Neuronal stem cell (in vitro differentiated cells): ENCODE measurements around the gene REXO5.

ENCODE experiments used
- DNase-seq: peaks from one replicate; pipeline ENCODE4 v3.0.0-alpha.2; 2013; ENCODE audit warnings: low spot score
- H2AFZ ChIP-seq: one replicate; pipeline ENCODE4 v1.6.1; 2013; ENCODE audit warnings: mild to moderate bottlenecking, low read length, inconsistent platforms
- H2AK5ac ChIP-seq: 2 replicates; pipeline ENCODE4 v1.6.1; 2013; ENCODE audit warnings: low read depth, mild to moderate bottlenecking, inconsistent platforms, low read length, moderate library complexity, mixed read lengths
- H2BK120ac ChIP-seq: 2 replicates; pipeline ENCODE4 v1.6.1; 2013; ENCODE audit warnings: low read depth, mild to moderate bottlenecking, inconsistent platforms, low read length, moderate library complexity, mixed read lengths
- H2BK12ac ChIP-seq: one replicate; pipeline ENCODE4 v1.6.1; 2013; ENCODE audit warnings: low read length, inconsistent platforms
- H2BK15ac ChIP-seq: 2 replicates; pipeline ENCODE4 v1.6.1; 2013; ENCODE audit warnings: mild to moderate bottlenecking, low read length, inconsistent platforms, mixed read lengths
- H2BK5ac ChIP-seq: one replicate; pipeline ENCODE4 v1.6.1; 2013; ENCODE audit warnings: inconsistent platforms, mild to moderate bottlenecking, low read length, moderate library complexity
- H3K14ac ChIP-seq: one replicate; pipeline ENCODE4 v1.6.1; 2013; ENCODE audit warnings: low read length, inconsistent platforms
- H3K18ac ChIP-seq: 2 replicates; pipeline ENCODE4 v1.6.1; 2013; ENCODE audit warnings: low read length, inconsistent platforms
- H3K23ac ChIP-seq: 2 replicates; pipeline ENCODE4 v1.6.1; 2013; ENCODE audit warnings: low read depth, mild to moderate bottlenecking, mixed read lengths, low read length, inconsistent platforms; ENCODE audit not compliant: poor library complexity
- H3K27ac ChIP-seq: replicated peaks from 3 replicates; pipeline ENCODE4 v1.5.1; 2013; ENCODE audit warnings: low read length, inconsistent platforms
- H3K27me3 ChIP-seq, 3 experiments: 2 replicates each; pipeline ENCODE4 v1.6.1; 2013; ENCODE audit warnings: low read length in 3 of 3, mild to moderate bottlenecking in 2 of 3, inconsistent platforms in 1 of 3, low read depth in 1 of 3, mixed read lengths in 1 of 3, moderate library complexity in 1 of 3; ENCODE audit not compliant: control insufficient read depth in 3 of 3, insufficient read depth in 3 of 3
- H3K36me3 ChIP-seq, 2 donors: replicated peaks in 1 of 2; 2 replicates each; pipeline ENCODE4 v1.6.1; 2013; ENCODE audit warnings: low read length in 2 of 2; ENCODE audit not compliant: control insufficient read depth in 2 of 2, insufficient read depth in 2 of 2
- H3K4ac ChIP-seq: 2 replicates; pipeline ENCODE4 v1.6.1; 2013; ENCODE audit warnings: inconsistent platforms, mild to moderate bottlenecking, low read length, moderate library complexity
- H3K4me1 ChIP-seq, 2 donors: 1 replicate in 1 of 2; 2 replicates in 1 of 2; pipeline ENCODE4 v1.6.1; 2013; ENCODE audit warnings: low read length in 2 of 2, low read depth in 1 of 2; ENCODE audit not compliant: control insufficient read depth in 2 of 2, insufficient read depth in 1 of 2
- H3K4me2 ChIP-seq: one replicate; pipeline ENCODE4 v1.6.1; 2013; ENCODE audit warnings: mild to moderate bottlenecking, low read length, inconsistent platforms; ENCODE audit not compliant: insufficient read depth, poor library complexity, severe bottlenecking
- H3K4me3 ChIP-seq, 2 donors: 2 replicates each; pipeline ENCODE4 v1.5.1; 2013; ENCODE audit warnings: low read length in 2 of 2, mild to moderate bottlenecking in 2 of 2, inconsistent platforms in 1 of 2, moderate library complexity in 1 of 2
- H3K79me1 ChIP-seq: one replicate; pipeline ENCODE4 v1.6.1; 2013; ENCODE audit warnings: low read depth, mild to moderate bottlenecking, inconsistent platforms, low read length, moderate library complexity
- H3K9ac ChIP-seq: one replicate; pipeline ENCODE4 v1.6.1; 2013; ENCODE audit warnings: mild to moderate bottlenecking, low read depth, low read length, inconsistent platforms; ENCODE audit not compliant: poor library complexity
- H3K9me3 ChIP-seq, 2 donors: replicated peaks in 1 of 2; 2 replicates each; pipeline versions ENCODE3 to v1.6.1; 2013; ENCODE audit warnings: low read length in 2 of 2, mild to moderate bottlenecking in 2 of 2, inconsistent platforms in 1 of 2, low read depth in 1 of 2, mixed read lengths in 1 of 2, moderate library complexity in 1 of 2; ENCODE audit not compliant: control insufficient read depth in 2 of 2, insufficient read depth in 1 of 2
- H4K8ac ChIP-seq: one replicate; pipeline ENCODE4 v1.6.1; 2013; ENCODE audit warnings: low read depth, mild to moderate bottlenecking, inconsistent platforms, low read length, moderate library complexity
- H4K91ac ChIP-seq: one replicate; pipeline ENCODE4 v1.6.1; 2013; ENCODE audit warnings: low read length, low read depth, mild to moderate bottlenecking, inconsistent platforms; ENCODE audit not compliant: poor library complexity
- WGBS, 2 donors: extraction: QIAGEN DNeasy Blood & Tissue Kit; methylation state at CpG; one replicate each; pipeline ENCODE4 v1.1.7; 2013; ENCODE audit warnings: missing lambda C conversion rate in 2 of 2, mixed read lengths in 1 of 2; ENCODE audit not compliant: insufficient read length in 2 of 2, insufficient replicate concordance in 1 of 2; ENCODE audit errors: extremely low coverage in 2 of 2; 5-methylcytosine and 5-hydroxymethylcytosine counted together

The REXO5 gene

DNA sequence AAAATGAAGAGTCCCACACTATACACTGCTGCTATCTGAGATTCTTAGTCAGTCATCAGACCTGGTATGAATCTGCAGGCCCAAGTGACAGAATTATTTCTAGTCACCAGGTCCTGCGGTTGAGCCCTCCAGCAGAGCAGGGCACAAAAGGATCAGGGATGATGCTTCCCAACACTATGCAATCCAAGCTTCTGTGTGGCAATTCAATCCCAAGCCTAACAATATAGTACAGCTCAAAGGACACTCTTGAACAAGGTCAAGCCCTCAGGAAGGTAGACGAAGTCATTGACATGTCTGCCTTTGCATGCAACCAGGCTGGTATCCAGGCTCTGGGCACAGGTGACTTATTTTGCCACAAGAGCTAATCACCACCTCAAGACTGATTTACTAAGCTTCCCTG is 88.1 kb downstream of the REXO5 start:
- H3K4me1 ChIP-seq, result peaks cover 4 to 11% of the 10 kb centered on the region in 2 donors
- H2AFZ ChIP-seq, result no peak overlapping the region
- no peak for DNase-seq
- H2BK5ac ChIP-seq, result no peak overlapping the region
- WGBS, 2 donors, result no CpG with 5 or more reads among the region's 2 CpGs
- H2BK120ac ChIP-seq, result no peak overlapping the region
- no peak overlapping the region for H3K18ac ChIP-seq
- no peak overlapping the region for H2AK5ac ChIP-seq
- H3K36me3 ChIP-seq, result peaks cover 5 to 53% of the 10 kb centered on the region in 2 donors
- no peaks in the 10 kb centered on the region for H3K9me3 ChIP-seq
- H3K4me2 ChIP-seq, result no peak overlapping the region
- no peak overlapping the region for H4K8ac ChIP-seq
- no peak overlapping the region for H2BK15ac ChIP-seq
- H3K4me3 ChIP-seq, result no peak overlapping the region
- H3K4ac ChIP-seq, result no peak overlapping the region
- H3K14ac ChIP-seq, result no peak overlapping the region
- H3K27ac ChIP-seq, result no peak overlapping the region
- H4K91ac ChIP-seq, result no peak overlapping the region
- no peak overlapping the region for H3K9ac ChIP-seq
- peaks cover 5% of the 10 kb centered on the region for H3K79me1 ChIP-seq
- no peaks in the 10 kb centered on the region for H3K27me3 ChIP-seq
- H3K23ac ChIP-seq, result no peak overlapping the region
- H2BK12ac ChIP-seq, result no peak overlapping the region

DNA sequence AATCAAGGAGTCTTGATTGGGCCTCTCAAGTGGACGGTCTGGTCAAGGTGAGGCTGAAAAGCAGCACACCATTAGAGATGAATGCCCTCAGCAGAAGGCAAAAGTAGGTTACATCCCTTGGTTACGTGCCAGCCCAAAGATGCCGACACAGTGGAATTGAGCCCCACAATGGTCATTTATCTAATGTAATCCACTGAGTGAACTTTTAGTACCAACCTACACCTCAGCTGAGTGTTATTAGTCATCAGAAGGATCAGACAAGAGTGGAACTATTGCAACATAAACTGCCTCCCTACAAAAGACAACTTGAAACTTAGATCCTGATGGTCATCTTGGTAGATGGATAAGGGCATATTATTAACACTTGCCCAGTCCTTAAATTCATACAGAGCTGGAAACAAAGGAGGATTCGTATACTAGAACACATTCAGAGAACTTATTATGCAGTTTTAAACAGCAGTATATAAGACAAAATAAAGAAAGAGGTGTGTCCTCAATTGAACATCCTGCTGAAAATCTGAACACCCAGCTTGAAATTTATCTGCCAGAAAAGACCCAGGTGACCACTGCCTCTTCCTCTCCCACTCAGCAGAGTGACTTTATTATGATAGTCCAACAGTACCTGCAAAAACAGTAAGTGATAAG is 91.0 kb downstream of the REXO5 start:
- Histone ChIP-seq H3K18ac (no peak overlapping the region), H3K4me1 (peaks cover 7 to 16% of the 10 kb centered on the region in 2 donors), H2AFZ (no peak overlapping the region), H2BK12ac (no peak overlapping the region), H3K79me1 (peaks cover 7% of the 10 kb centered on the region), H3K14ac (no peak overlapping the region), H4K8ac (no peak overlapping the region), H3K23ac (no peak overlapping the region), H3K9ac (no peak overlapping the region), H3K27ac (no peak overlapping the region), H2BK15ac (no peak overlapping the region), H3K9me3 (no peaks in the 10 kb centered on the region), H3K36me3 (peaks cover 5 to 52% of the 10 kb centered on the region in 2 donors), H3K4me2 (no peak overlapping the region), H2BK120ac (no peak overlapping the region), H2AK5ac (no peak overlapping the region), H3K4ac (no peak overlapping the region), H2BK5ac (no peak overlapping the region), H3K27me3 (no peaks in the 10 kb centered on the region), H4K91ac (no peak overlapping the region), H3K4me3 (no peak overlapping the region)
- no CpG with 5 or more reads among the region's 4 CpGs for WGBS, 2 donors
- no peak for DNase-seq

DNA sequence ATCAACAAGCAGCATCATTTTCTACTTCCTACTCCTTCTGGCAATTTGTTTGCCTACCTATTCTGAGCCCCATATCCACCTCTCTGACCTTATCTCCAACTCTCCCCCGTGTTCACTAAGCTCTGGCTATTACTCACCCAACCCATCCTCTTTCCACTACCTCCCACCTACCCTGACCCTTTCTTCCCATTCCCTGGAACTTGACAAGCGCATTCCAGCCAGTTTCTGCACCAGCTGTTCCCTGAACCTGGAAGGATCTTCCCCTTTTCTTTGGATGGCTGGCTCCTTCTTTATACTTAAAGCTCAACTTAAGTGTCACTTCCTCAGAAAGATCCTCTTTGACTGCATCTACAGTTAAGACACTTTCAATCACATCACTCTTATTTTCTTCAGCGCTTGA is 91.6 kb downstream of the REXO5 start:
- no peak for DNase-seq
- Histone ChIP-seq H3K79me1 (peaks cover 7% of the 10 kb centered on the region), H3K14ac (no peak overlapping the region), H4K91ac (no peak overlapping the region), H2AFZ (no peak overlapping the region), H3K9me3 (no peaks in the 10 kb centered on the region), H3K36me3 (peaks cover 7 to 52% of the 10 kb centered on the region in 2 donors), H2AK5ac (no peak overlapping the region), H2BK12ac (no peak overlapping the region), H3K9ac (no peak overlapping the region), H3K27me3 (no peaks in the 10 kb centered on the region), H3K4me1 (peaks cover 7 to 16% of the 10 kb centered on the region in 2 donors), H3K4ac (no peak overlapping the region), H3K4me3 (no peak overlapping the region), H3K18ac (no peak overlapping the region), H2BK120ac (no peak overlapping the region), H3K27ac (no peak overlapping the region), H4K8ac (no peak overlapping the region), H2BK5ac (no peak overlapping the region), H3K23ac (no peak overlapping the region), H3K4me2 (no peak overlapping the region), H2BK15ac (no peak overlapping the region)
- WGBS, 2 donors, result 100% methylated on average over 1 of the region's 3 CpGs

DNA sequence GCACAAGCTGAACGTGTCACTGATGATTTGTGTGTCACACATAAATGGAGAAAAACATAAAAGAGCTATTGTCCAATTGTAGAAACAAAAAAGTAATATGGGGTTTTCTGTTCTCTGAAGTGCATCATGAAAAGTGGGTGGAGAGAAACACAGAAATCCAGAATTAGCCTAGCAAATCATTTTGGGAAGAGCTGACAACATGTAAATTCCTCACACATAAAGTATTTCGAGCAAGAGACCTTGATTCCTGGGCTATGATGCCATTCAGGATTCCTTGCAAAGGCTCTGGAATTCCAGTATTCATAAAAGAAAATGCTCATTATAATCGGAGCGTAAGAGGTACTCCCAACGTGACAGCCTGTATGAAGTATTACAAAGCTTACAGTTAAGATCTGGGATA is 92.7 kb downstream of the REXO5 start:
- no peak overlapping the region for H3K27ac ChIP-seq
- H3K4me2 ChIP-seq, result peak overlapping the region; percentile 81

More for the DNA sequence above, 92.7 kb downstream of the REXO5 start:
- Histone ChIP-seq H3K18ac (no peak overlapping the region), H2BK15ac (no peak overlapping the region), H2BK5ac (no peak overlapping the region), H2BK12ac (no peak overlapping the region), H3K4me3 (peak overlapping the region; percentile 73 to 96), H3K9me3 (no peaks in the 10 kb centered on the region), H3K9ac (no peak overlapping the region), H2BK120ac (no peak overlapping the region), H3K27me3 (no peaks in the 10 kb centered on the region), H3K4me1 (peaks cover 7 to 16% of the 10 kb centered on the region in 2 donors), H3K14ac (no peak overlapping the region), H2AFZ (no peak overlapping the region), H4K8ac (no peak overlapping the region), H3K23ac (no peak overlapping the region), H2AK5ac (no peak overlapping the region), H3K4ac (no peak overlapping the region), H3K79me1 (peaks cover 7% of the 10 kb centered on the region), H4K91ac (no peak overlapping the region), H3K36me3 (peaks cover 7 to 48% of the 10 kb centered on the region in 2 donors)
- no peak for DNase-seq
- WGBS, 2 donors, result no CpG with 5 or more reads among the region's 5 CpGs
